SKM-1 treated with dmso at 0.1 percent for 144 hours (cell line): Measurements from ENCODE around the gene LRIG1.

ENCODE experiments used
- DNase-seq: peaks from one replicate; lab custom pipeline; 2025; ENCODE audit not compliant: unreplicated experiment; lab: John Stamatoyannopoulos, UW

Gene LRIG1

DNA sequence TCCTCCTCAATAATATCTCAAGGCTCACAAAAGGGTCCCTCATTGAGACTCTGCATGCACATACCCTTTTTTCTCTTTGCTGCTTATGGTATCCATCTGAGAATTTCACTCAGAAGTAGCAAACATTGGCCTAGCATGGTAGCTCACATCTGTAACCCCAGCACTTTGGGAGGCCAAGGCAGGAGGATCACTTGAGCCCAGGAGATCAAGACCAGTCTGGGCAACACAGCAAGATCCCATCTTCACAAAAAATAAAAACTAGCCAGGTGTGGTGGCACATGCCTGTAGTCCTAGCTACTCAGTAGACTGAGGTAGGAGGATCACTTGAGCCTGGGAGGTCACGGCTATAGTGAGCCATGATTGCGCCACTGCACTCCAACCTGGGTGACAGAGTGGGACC lies 11.7 kb downstream of the LRIG1 start:
- DNase-seq = no peak

DNA sequence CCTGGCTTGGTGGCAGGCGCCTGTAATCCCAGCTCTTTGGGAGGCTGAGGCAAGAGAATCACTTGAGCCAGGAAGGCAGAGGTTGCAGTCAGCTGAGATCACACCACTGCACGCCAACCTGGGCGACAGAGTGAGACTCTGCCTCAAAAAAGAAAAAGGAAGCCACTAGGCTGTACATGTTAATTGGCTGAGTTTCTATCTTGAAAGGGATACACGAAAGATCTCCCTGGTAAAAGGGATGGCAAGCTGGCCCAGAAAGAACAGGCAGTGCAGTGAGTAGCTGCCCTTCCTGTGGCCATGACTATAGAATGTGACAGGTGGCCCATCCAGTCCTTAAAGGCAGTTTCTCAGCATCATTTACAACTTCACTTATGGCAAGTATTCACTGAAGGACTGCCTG lies 12.3 kb downstream of the LRIG1 start:
- no peak for DNase-seq

DNA sequence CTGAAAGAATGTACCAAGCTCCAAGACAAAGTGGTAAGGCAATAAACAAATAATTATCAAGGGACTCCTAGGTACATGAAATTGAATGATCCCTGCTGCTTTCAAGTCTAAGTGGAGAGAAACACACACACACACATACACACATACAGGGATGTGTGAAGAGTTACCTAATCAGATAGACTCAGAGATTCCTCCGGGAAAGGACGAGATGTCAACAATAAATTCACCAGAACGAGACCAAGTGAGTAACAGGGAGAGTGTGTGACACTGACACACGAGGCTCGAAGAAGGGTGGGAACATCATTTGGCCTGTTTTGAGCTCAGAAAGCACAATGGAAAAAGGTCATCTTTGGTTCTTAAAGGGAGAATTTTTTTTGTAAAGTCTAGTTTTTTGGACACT lies 13.4 kb downstream of the LRIG1 start:
- DNase-seq = no peak

DNA sequence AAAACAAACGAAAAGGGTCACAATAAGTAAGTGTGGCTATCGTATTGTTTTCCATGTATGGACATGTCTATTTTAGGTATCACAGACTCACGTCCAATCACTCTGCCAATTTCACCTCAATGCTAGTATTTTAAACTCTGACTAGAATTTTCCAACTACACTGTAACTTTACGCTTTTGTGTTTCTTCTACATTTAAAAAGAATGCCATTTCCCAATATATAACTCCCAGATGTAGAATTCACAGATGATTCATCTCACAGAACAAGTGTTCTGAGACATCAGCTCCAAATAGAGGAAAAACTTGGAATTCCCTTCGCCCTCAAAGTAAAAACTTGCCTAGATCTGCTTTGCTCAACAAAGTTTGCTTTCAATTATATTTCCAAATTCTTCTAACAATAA lies 14.2 kb downstream of the LRIG1 start:
- no peak for DNase-seq

DNA sequence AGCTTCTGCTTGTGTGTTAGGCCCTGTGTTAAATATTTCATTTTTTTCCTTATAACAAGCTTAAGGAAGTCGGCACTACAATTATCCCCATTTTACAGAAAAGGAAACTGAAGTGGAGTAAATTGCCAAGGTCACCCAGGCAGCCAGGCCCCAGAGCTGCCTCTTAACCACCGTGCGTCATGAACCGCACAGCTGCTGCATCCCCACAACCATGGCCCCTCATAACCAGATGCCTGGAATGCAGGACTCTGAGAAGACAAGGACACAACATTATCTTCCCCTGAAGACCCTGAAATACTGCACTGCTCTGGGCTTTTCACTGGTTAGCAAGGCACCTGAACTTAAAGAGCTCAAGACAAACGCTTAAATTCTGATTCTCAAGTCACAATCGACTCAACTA lies 14.6 kb downstream of the LRIG1 start:
- no peak for DNase-seq

DNA sequence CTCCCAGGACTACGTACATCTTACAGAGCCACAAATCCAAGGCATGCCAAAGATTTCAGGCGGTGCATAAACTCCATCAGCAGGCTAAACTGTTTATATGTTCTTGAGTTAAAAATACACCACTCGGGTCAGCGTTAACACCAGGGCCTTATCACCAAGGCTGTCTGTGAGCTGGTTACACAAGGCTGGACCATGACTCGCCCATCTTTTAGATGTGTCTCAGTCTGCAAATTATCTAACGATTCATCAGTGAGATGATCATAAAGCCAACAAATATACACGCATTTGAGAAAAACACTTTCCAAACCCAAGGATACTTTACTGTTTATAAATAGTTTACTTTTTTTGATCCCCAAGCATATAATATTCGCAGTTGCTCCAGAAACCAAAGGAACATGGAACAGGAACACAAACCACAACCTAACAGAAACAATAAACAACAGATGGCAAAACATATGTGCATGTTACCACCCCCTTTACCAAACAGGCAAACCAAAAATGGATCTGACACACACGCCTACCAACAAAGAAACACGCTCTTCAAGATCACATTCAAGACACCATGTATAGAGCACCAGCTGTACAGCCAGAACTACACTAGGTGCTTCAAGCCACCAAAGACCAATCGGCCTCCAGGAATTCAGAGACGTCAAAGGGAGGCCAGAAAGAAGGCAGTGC lies 15.4 kb downstream of the LRIG1 start:
- DNase-seq = no peak

DNA sequence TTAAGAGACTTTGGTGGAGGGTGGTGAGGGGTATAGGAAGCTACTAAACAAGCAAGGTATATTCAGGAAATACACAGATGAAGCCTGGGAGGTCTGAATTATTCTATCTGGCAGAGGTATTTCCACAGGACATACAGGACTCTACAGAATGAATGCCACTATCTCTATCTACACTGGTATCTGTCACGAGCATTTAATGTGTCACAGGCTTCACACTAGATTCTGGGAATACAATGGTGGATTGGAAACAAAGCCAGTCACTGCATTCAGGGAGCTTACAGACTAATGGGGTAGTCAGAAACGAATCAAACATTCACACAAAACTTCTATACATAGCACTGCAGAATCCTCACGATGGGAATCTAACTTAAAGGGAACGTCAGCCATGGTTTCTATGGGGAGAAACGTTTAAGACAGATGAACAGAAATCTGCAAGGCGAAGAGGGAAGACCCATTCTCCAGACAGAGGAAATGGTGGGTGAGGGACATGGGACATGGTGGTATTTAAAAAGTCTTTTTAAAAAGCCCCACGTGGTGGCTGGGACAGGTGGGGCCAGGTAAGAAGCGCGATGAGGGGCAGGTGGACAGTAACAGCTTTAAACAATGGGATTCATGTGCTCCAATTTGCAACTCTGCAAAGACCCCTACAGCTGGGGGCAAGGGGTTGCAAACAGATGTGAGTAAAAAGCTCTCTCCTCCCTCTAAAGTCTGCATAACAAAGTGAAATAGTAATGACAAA lies 16.5 kb downstream of the LRIG1 start:
- DNase-seq = no peak

DNA sequence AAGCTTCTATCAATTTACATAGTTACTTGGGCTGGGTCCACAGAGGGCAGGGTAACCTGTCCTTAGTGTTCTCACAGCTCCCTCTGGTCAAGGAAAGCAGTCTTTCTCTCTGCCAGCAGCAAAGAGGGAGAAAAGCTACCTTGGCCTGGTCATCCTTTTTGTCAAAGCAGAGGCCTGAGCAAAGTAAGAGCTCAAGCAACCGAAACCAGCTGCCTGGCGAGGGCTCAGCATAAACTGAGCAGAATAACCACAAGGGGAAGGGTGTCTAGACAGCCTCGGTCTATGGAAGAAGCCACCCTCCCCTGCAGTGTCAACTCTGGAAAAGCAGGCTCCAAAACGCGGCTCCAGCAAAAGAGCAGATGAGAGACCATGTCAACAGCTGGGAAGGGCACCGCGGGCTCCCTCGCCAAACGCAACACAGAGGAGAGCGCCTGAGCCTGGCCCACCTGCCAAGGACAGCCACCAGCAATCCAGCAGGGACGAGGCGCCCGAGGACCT lies 17.4 kb downstream of the LRIG1 start:
- DNase-seq = no peak

DNA sequence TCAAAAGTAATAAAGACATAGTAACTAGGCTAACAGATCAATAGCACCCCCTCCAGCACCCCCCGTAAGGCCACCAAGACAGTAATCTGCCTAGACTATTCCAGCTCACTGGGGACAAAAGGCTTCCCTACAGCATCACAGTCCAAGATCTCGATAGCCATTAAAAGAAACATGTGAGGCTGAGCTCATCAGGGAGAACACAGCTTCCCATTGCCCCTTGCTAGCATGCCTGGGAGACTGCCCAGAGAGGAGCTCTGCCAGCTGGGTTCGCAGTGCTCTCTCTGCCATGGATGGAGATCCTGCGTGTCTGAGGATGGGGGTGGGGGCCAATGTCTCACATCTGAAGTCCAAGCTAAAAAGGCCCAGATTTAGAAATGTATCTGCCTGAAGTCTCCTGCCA lies 17.8 kb downstream of the LRIG1 start:
- DNase-seq = no peak

DNA sequence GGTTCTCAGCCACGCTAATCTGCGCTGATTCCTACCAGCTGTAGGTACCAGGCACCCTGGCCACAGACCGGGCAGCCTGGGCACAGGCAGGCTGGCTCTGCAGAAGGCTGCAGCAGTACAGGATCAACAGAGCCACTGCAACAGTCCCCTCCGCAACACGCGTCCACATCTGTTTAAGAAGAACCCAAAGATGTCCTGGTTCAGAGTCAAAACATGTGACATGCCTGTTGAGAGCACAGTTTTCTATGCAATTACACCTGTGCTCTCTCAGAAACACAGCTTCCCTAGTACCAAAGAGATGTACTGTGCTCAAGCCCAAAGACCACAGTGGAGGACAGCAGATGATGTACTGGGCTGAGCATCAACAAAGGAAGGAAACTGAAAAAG lies 18.8 kb downstream of the LRIG1 start:
- DNase-seq = no peak

DNA sequence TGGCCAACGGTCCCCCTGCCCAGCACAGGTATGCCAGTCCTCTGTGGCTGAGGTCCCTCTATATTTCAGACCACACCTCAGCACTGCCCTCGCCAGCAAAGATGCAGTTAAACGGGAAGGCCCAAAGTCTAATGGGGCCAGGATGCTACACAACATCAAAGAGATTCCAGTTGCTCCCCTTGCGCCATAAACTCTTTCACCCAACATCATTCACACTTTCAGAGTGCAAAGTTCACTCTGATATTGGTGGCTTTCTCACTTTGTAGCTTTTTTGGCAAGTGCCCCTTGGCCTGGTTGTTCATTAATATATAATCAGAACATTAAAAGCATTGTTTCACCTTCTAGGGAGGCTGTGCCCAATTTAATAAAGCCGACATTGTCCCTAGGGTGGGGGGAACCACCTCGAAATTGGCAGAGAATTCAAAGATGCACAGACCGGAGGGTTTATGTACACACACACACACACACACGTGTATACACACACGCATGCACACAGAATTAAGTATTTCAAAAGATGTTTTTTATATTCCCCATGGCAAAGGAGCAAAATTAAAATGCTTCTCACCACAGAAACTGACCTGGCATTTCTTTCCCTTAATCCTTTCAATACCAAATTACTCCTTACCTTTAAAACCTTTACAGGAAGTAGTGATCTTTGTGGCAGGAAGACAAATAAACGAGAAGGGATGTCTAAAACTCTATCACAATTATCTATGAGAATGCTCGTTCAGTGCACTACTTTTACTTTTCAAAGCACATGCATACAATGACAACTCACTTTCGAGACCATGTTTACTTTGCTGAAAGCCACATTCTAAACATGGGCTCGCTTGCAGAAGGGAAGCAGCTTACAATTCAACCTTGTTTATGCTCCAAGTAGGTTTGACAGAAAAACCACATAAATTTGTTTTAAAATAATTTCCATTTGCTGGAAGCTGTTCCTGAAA lies 19.5 kb downstream of the LRIG1 start:
- DNase-seq = no peak

DNA sequence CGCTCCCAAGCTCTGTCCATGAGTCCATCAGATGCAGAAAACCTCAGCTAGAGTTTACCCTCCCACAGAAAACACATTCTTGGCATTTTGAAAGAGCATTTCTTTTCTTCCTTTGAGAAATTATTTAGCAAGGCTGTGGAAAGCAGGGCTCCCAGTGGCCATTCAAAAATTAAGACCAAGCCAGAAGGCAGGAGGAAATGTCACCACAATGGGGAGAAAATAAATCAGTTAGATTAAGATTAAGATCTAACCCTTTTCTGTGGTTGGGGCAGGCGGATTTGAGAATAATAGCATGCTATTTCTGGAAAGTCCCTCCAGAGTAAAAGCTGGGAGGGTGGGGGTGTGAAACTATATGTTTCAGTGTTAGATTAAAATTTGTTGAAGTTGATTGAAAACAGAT lies 20.2 kb downstream of the LRIG1 start:
- DNase-seq = no peak

DNA sequence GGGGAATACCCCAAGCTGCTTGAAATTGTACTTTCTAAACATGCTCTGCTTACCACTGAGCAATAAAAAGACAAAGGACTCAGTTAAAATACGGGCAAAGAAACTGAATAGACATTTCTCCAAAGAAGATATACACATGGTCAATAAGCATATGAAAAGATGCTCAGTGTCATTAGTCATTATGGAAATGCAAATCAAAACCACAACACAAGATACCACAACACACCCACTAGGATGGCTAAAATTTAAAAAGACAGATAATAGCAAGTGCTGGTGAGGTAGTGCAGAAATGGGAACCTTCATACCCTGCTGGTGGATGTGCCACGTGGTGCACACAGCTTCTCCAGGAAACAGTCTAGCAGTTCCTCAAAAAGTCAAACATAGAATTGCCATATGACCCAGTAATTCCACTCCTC lies 21.3 kb downstream of the LRIG1 start:
- no peak for DNase-seq

DNA sequence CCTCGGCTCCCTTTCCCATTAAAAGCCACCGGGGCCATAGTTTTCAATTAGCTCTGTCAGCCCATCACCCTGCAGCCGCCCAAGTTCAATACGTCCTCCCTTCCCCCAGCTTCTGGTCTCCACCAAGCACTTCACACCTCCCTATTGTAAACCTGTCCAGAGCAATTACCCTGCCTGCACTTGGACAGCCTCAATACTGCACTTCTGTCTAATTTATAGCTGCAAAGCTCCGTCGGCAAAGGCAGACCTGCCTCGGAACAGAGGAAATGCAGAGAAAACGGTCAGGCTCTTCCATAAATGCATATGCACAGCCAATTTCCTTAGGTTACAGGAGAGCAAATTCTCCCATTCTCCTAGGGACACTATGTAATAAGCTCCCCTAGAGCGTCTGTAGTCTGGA lies 21.9 kb downstream of the LRIG1 start:
- no peak for DNase-seq

DNA sequence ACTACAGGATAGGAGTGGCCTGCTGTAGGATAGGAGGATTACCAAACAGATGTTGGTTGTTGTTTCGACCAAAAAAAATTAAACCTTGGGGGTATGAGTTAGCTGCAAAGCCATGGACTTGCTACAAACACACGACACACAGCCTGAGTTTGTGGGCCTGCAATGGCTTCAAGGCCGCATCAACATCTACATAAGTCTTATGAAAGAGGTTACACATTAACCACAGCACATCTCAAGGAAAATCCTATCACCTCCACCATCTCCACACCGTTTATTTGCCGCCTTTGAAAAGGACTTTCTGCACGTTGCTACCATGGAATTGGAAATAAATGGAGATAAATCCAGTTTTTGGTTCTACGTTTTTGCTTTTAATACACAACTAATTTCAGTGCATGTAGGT lies 23.0 kb downstream of the LRIG1 start:
- DNase-seq = no peak

DNA sequence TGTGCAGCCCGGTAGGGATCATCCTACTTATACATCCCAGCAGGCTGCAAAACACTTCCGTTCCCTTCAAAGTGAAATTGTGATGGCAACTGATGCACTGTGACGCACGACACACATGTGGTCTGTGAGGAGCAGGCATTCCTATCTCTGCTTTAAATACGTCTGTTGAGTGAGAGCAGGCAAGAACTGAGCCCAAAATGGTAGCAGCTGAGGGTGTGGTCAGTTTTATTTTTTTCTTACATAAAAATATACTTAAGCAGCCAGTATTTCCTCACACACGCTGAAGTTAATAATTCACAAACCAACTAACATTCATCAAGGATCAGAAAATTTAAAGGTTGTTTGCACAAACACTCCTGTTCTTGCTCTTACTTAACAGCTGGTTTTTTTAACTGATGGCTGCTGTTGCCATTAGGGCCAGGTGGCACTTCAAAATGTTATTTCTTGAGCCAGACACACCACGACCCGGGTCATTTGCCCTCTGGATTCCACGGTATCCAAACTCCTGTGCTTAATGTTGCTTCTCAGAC lies 23.9 kb downstream of the LRIG1 start:
- no peak for DNase-seq

DNA sequence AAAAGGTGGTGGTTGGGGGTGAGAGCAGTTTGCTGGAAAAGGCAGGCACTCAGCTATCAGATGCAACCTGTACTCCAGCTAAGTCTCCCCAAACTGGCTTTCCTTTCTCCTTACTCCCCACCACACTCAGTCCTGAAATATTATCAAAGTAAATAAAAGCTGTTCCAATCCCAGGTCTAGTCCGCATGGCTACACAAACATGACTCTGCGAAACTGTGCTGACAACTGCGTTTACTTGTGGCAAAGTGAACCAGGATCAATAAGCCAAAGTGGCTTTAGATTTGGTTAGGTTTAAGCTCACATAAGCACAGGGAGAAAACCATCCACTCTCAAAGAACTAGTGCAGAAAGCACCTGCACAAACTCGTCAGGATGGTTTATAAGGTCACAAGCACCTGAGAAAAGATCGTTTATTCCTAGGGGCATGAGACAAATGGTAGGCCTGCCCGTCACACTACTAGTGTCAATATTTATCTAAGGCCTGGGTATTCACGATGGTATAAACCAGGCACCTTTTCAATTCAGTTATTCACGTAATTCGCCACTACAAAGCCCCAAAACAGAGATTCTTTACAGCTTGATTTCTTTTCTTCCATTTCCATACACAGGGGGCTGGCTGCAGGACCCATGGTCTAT lies 25.3 kb downstream of the LRIG1 start:
- no peak for DNase-seq

DNA sequence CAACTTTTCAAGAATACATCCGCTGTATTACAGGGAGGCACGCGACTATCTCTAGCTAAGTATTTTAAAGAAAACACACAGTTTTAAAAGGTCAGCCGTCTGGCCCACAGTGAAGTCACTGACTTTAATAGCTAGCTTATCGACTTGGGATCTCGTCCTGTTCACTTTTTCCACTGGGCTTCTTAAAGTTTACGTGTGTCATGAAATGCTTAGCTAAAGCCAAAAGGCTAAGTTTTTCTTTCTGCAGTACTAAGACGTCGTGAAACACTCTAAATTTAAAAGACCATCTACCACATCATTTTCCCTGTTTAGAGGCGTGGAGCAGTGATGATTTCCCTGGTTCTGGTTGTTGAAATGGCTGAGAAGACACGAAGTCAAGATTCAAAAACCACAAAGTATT lies 27.1 kb downstream of the LRIG1 start:
- no peak for DNase-seq

DNA sequence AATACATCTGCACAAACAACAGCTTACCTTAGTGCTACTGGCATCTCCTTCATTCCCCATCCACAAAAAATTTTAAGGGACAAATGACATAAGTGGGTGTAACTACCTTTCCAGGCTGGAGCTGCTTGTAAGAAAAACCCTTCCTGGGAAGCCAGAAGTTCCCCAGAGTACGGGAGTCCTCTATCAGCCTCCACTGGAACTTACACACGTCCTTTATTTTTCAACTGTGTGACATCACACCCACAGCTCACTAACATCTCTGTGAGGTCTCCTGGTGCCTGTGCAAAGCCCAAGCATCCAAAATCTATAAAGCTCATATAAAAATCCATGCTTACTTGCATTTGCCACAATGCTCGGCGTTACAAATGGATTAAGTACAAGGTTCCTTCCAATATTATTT lies 27.6 kb downstream of the LRIG1 start:
- no peak for DNase-seq

DNA sequence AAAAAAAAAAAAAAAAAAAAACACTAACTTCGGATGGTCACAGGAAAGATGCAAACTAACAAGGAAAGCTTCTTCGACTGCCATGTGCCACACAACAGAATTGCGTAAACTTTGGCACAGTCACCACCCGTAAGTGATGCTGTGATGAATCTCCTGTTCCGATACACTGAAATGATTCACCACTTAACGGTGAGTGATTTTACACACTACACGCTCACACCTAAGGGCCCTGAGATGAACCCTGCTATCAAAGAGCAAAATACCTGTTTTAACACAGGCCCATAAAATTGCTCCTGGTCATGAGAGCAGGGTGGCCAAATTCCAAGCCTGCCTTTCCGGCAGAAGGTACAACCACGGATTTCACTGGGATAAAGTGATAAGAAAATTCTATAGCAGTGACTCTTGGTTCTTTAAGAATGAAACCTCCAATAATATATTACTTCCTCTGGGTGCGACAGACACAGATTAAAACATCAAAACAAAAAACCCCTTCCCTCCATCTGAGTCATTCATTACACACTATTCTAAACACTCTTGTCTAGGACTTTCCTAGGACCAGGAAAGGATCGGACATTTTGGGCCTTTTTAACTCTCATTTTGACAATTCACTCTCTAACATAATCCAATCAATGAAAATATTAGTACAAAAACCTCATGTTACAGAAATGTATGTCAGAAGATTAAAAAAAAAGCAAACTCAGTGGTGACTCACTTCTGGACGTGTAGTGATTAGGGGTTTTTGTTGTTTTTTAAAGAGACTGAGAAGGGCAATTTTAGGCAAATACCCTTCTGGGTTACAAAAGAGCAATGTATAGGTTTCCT lies 28.3 kb downstream of the LRIG1 start:
- DNase-seq = no peak
